ENCODE measurements around the gene LIPG.

- TF ChIP-seq POLR2AphosphoS5 (IDR thresholded peaks at IDR 0.05; ENCODE audit: low read depth, low read length), result no peak
- TF ChIP-seq CTCF (IDR thresholded peaks at IDR 0.05), result no peak
- no peak for TF ChIP-seq REST (IDR thresholded peaks at IDR 0.05; ENCODE audit: insufficient read depth in 1 of 2, low read depth in 2 of 2, low read length in 1 of 2)
- no peak for TF ChIP-seq TCF7L2 (IDR thresholded peaks at IDR 0.05; ENCODE audit: low read depth, low read length)
Observed at GRCh38 chr18:49625021-49625691, 63.3 kb downstream of the LIPG start.
